Thoracic aorta (tissue), 2 donors: ENCODE measurements around the gene APOBEC3A. TPM values are rescaled to one million over a fixed set of nuclear protein-coding genes. Genes with fewer than 3 reads are reported as not detected.
"Not testable (repeated sequence)": the region's sequence is repeated elsewhere in the genome, so short reads cannot be mapped to it uniquely, and the experiment has no call there.

Source experiments
- ATAC-seq: fragments of 150-250 bp; one replicate; pipeline ENCODE4 v1.8.0; 2017; ENCODE audit warnings: low read depth; ENCODE audit not compliant: insufficient number of reproducible peaks, low FRiP score
- DNase-seq: peaks from one replicate; pipeline ENCODE4 v3.0.0-alpha.2; 2020; ENCODE audit warnings: low spot score
- H3K27ac ChIP-seq, 2 donors: fragments of 200-600 bp; sonication (generic); 1 replicate in 1 of 2; 2 replicates in 1 of 2; pipeline ENCODE4 v1.5.1; 2016; ENCODE audit warnings: mild to moderate bottlenecking in 2 of 2, moderate library complexity in 2 of 2
- H3K27me3 ChIP-seq: fragments of 200-600 bp; sonication (generic); replicated peaks from 2 replicates; pipeline ENCODE4 v1.6.0; 2016; ENCODE audit warnings: mild to moderate bottlenecking; ENCODE audit not compliant: insufficient read depth
- H3K36me3 ChIP-seq: fragments of 200-600 bp; sonication (generic); one replicate; pipeline ENCODE4 v1.5.1; 2016
- H3K4me1 ChIP-seq, 2 donors: fragments of 200-600 bp; sonication (generic); 1 replicate in 1 of 2; 2 replicates in 1 of 2; pipeline versions ENCODE4 v1.5.1 to v1.6.0; 2016; ENCODE audit warnings: low read depth in 2 of 2, mild to moderate bottlenecking in 1 of 2; ENCODE audit not compliant: control insufficient read depth in 1 of 2
- H3K4me3 ChIP-seq: fragments of 200-600 bp; sonication (generic); 2 replicates; pipeline ENCODE4 v1.5.1; 2016; ENCODE audit warnings: mild to moderate bottlenecking
- H3K9me3 ChIP-seq: fragments of 200-600 bp; sonication (generic); 2 replicates; pipeline ENCODE4 v1.5.1; 2016
- total RNA-seq, 2 donors: library from RNA; depleted of rRNA; stranded (reverse); fragments of >200 nt; gene quantifications; one replicate each; pipeline versions ENCODE4 v1.1.0 to v1.2.3, GENCODE V29; 2016
- TF ChIP-seq, protein P1 (sequence below): fragments of 200-600 bp; sonication (generic); IDR thresholded peaks from one replicate; pipeline ENCODE4 v1.5.1; 2019; ENCODE audit warnings: antibody characterized with exemption

Gene APOBEC3A
- total RNA-seq, 2 donors from 2014 or later = 0.41 to 5.1 TPM

GRCh38 chr22:38941488-38941987, 15.9 kb upstream of the APOBEC3A start:
- ATAC-seq = no peak

GRCh38 chr22:38942702-38943101, 14.7 kb upstream of the APOBEC3A start:
- Histone ChIP-seq H3K9me3 (no peaks in the 10 kb centered on the region), H3K36me3 (no peaks in the 10 kb centered on the region), H3K27ac (no peak overlapping the region), H3K27me3 (no peaks in the 10 kb centered on the region), H3K4me1 (no peaks in the 10 kb centered on the region), H3K4me3 (no peak overlapping the region)
- ATAC-seq (no peak), DNase-seq (no peak)
- TF ChIP-seq, protein P1, sequence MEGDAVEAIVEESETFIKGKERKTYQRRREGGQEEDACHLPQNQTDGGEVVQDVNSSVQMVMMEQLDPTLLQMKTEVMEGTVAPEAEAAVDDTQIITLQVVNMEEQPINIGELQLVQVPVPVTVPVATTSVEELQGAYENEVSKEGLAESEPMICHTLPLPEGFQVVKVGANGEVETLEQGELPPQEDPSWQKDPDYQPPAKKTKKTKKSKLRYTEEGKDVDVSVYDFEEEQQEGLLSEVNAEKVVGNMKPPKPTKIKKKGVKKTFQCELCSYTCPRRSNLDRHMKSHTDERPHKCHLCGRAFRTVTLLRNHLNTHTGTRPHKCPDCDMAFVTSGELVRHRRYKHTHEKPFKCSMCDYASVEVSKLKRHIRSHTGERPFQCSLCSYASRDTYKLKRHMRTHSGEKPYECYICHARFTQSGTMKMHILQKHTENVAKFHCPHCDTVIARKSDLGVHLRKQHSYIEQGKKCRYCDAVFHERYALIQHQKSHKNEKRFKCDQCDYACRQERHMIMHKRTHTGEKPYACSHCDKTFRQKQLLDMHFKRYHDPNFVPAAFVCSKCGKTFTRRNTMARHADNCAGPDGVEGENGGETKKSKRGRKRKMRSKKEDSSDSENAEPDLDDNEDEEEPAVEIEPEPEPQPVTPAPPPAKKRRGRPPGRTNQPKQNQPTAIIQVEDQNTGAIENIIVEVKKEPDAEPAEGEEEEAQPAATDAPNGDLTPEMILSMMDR = no peak

More at GRCh38 chr22:38941488-38941987, 15.9 kb upstream of the APOBEC3A start:
- H3K27me3 ChIP-seq = no peaks in the 10 kb centered on the region
- H3K9me3 ChIP-seq = no peaks in the 10 kb centered on the region
- no peaks in the 10 kb centered on the region for H3K36me3 ChIP-seq
- DNase-seq = no peak
- peak overlapping the region; percentile 1 for H3K4me3 ChIP-seq
- no peak overlapping the region for H3K27ac ChIP-seq
- TF ChIP-seq, protein P1 = no peak
- H3K4me1 ChIP-seq = no peaks in the 10 kb centered on the region

DNA sequence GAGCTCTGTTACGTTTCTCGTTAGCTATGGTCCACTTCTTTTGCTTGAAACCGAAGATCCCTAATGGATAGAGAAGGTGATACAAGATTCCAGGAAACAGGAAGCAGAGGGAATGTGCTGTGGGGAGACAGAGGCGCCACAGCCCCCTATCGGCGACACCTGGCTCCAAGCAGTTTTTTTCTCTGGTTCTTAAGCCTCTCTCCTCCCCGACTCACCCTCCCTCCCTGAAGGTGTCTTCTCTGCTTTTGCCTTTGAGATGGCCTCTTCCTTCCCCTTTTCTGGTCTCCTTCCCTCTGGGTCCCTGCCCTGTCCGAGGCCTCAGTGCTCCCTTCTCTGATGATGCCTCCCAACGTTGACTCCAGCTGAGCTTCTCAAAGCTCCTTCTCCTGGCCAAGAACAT, 14.2 kb upstream of the APOBEC3A start:
- Histone ChIP-seq H3K36me3 (no peaks in the 10 kb centered on the region), H3K27me3 (no peaks in the 10 kb centered on the region), H3K4me3 (no peak overlapping the region), H3K4me1 (no peaks in the 10 kb centered on the region), H3K9me3 (no peaks in the 10 kb centered on the region), H3K27ac (no peak overlapping the region)
- DNase-seq (no peak), ATAC-seq (no peak)
- TF ChIP-seq, protein P1 = no peak

GRCh38 chr22:38943882-38944281, 13.5 kb upstream of the APOBEC3A start:
- ATAC-seq (no peak), DNase-seq (no peak)

DNA sequence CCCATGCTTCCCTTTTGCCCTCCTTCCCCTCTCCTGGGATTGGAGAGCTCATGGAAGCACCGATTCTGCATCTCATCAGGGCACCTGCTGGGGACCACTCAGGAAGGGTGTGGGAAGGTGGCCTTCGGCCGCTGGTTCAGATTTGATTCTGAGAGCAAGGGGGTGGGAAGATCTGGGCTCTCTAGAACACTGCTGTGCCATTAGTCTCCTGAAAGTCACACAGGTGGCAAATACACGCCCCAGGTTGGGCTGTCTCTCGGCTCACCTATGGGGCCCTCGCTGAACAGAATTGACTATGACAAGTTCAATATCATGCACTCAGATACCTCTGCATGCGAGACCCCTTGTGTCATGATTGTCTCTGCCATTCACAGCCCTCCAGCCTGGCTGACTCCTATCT, 12.8 kb upstream of the APOBEC3A start:
- no peaks in the 10 kb centered on the region for H3K4me1 ChIP-seq
- TF ChIP-seq, protein P1 = no peak
- ATAC-seq = no peak
- DNase-seq = no peak
- no peaks in the 10 kb centered on the region for H3K36me3 ChIP-seq
- H3K4me3 ChIP-seq = no peak overlapping the region
- no peak overlapping the region for H3K27ac ChIP-seq
- no peaks in the 10 kb centered on the region for H3K27me3 ChIP-seq
- no peaks in the 10 kb centered on the region for H3K9me3 ChIP-seq

More at GRCh38 chr22:38943882-38944281, 13.5 kb upstream of the APOBEC3A start:
- Histone ChIP-seq H3K4me1 (no peaks in the 10 kb centered on the region), H3K27me3 (no peaks in the 10 kb centered on the region), H3K9me3 (no peaks in the 10 kb centered on the region), H3K36me3 (no peaks in the 10 kb centered on the region), H3K27ac (no peak overlapping the region), H3K4me3 (no peak overlapping the region)
- TF ChIP-seq, protein P1 = no peak

- not testable (repeated sequence) for H3K4me1 ChIP-seq, H3K9me3 ChIP-seq, H3K27me3 ChIP-seq, H3K4me3 ChIP-seq, DNase-seq, H3K27ac ChIP-seq, ATAC-seq, H3K36me3 ChIP-seq
Measured at GRCh38 chr22:38945706-38946338, 11.6 kb upstream of the APOBEC3A start.
